GM12878 (cell line): ENCODE measurements around the gene HNRNPU. TPM values are rescaled to one million over a fixed set of nuclear protein-coding genes. Genes with fewer than 3 reads are reported as not detected.

Experiments
- BACH1 ChIP-seq: fragments of 450-650 bp; IDR thresholded peaks from 2 replicates; pipeline ENCODE4 v1.6.1; 2017; ENCODE audit warnings: mild to moderate bottlenecking, borderline replicate concordance
- BCL11A ChIP-seq: IDR thresholded peaks from 2 replicates; pipeline ENCODE4 v1.6.1; 2011; ENCODE audit warnings: low read depth, low read length
- CHD2 ChIP-seq: IDR thresholded peaks from 2 replicates; pipeline ENCODE4 v1.6.1; 2011; ENCODE audit warnings: low read depth, low read length, improper control_type of control experiment, borderline replicate concordance
- ESRRA ChIP-seq: IDR thresholded peaks from 2 replicates; pipeline ENCODE4 v1.6.1; 2012; ENCODE audit warnings: mild to moderate bottlenecking, low read length, improper control_type of control experiment
- ETV6 ChIP-seq, 2 experiments: fragments of 450-650 bp in 1 of 2; IDR thresholded peaks in 1 of 2; conservative IDR thresholded peaks in 1 of 2; 2 replicates each; pipeline ENCODE4 v1.6.1; 2014; ENCODE audit warnings: antibody characterized with exemption in 1 of 2, borderline replicate concordance in 1 of 2, low read depth in 1 of 2, mild to moderate bottlenecking in 1 of 2, moderate library complexity in 1 of 2
- GATAD2B ChIP-seq: fragments of 450-650 bp; conservative IDR thresholded peaks from 2 replicates; pipeline ENCODE4 v1.6.1; 2017; ENCODE audit warnings: low read depth, mild to moderate bottlenecking, moderate library complexity
- JUNB ChIP-seq: IDR thresholded peaks from 2 replicates; pipeline ENCODE4 v1.6.1; 2016; ENCODE audit warnings: antibody characterized with exemption, mild to moderate bottlenecking
- LARP7 ChIP-seq: fragments of 450-650 bp; IDR thresholded peaks from 2 replicates; pipeline ENCODE4 v1.6.1; 2017; ENCODE audit warnings: mild to moderate bottlenecking
- MLLT1 ChIP-seq: fragments of 450-650 bp; IDR thresholded peaks from 2 replicates; pipeline ENCODE4 v1.6.1; 2016; ENCODE audit warnings: mild to moderate bottlenecking
- MTA2 ChIP-seq: fragments of 450-650 bp; IDR thresholded peaks from 2 replicates; pipeline ENCODE4 v1.6.1; 2016; ENCODE audit warnings: low read depth, mild to moderate bottlenecking, moderate library complexity
- MXI1 ChIP-seq: fragments of 150-350 bp; IDR thresholded peaks from 2 replicates; pipeline ENCODE4 v1.6.1; 2011; ENCODE audit warnings: low read depth, mild to moderate bottlenecking, inconsistent platforms, low read length, improper control_type of control experiment
- NFYB ChIP-seq: IDR thresholded peaks from 2 replicates; pipeline ENCODE4 v1.6.1; 2011; ENCODE audit warnings: low read depth, mild to moderate bottlenecking, low read length, improper control_type of control experiment, moderate library complexity; ENCODE audit not compliant: insufficient read depth
- NRF1 ChIP-seq: conservative IDR thresholded peaks from 2 replicates; pipeline ENCODE4 v1.6.1; 2011; ENCODE audit warnings: mild to moderate bottlenecking, low read depth, low read length, improper control_type of control experiment
- PAX8 ChIP-seq: fragments of 450-650 bp; IDR thresholded peaks from 2 replicates; pipeline ENCODE4 v1.6.1; 2017; ENCODE audit warnings: mild to moderate bottlenecking, moderate library complexity
- RAD21 ChIP-seq: IDR thresholded peaks from 2 replicates; pipeline ENCODE4 v1.6.1; 2011; ENCODE audit warnings: mild to moderate bottlenecking, low read depth, low read length, moderate library complexity; ENCODE audit not compliant: insufficient read depth
- RBBP5 ChIP-seq: fragments of 200-600 bp; sonication (generic); conservative IDR thresholded peaks from 2 replicates; pipeline ENCODE4 v1.6.1; 2016
- SKIL ChIP-seq: fragments of 450-650 bp; IDR thresholded peaks from 2 replicates; pipeline ENCODE4 v1.6.1; 2017; ENCODE audit warnings: mild to moderate bottlenecking, low read depth, inconsistent platforms; ENCODE audit not compliant: poor library complexity, severe bottlenecking
- WRNIP1 ChIP-seq: IDR thresholded peaks from 2 replicates; pipeline ENCODE4 v1.6.1; 2011; ENCODE audit warnings: low read depth, low read length, improper control_type of control experiment, borderline replicate concordance
- ZBTB40 ChIP-seq: fragments of 450-650 bp; IDR thresholded peaks from 2 replicates; pipeline ENCODE4 v1.6.1; 2016; ENCODE audit warnings: mild to moderate bottlenecking, moderate library complexity, borderline replicate concordance
- ZSCAN29 ChIP-seq: fragments of 450-650 bp; IDR thresholded peaks from 2 replicates; pipeline ENCODE4 v1.6.1; 2017; ENCODE audit warnings: mild to moderate bottlenecking, moderate library complexity
- polyA plus RNA-seq, 11 experiments: library from polyadenylated mRNA; depleted of rRNA in 4 of 11; unstranded in 6 of 11; stranded (reverse) in 5 of 11; fragments of >200 nt; fragmentation: Nextera tagmentation in 4 of 11; fragmentation: Illumina TruSeq in 1 of 11; extraction: Ambion mirVana in 4 of 11; extraction: Trizol in 1 of 11; gene quantifications; 1 replicate in 1 of 11; 2 replicates in 10 of 11; pipeline versions ENCODE4 v1.2.1 to v1.2.3, GENCODE V29; 2011 to 2016; ENCODE audit warnings: inconsistent platforms in 2 of 11, missing spikeins in 2 of 11, low read depth in 1 of 11
- total RNA-seq, 4 experiments: library from RNA; depleted of rRNA in 3 of 4; stranded (reverse); fragments of >200 nt in 3 of 4; fragmentation: Illumina TruSeq in 1 of 4; extraction: Trizol in 1 of 4; gene quantifications; 2 replicates each; pipeline versions ENCODE4 v1.2.1 to v1.2.3, GENCODE V29; 2013 to 2021

The HNRNPU gene
- total and polyA plus RNA-seq, 10 of the 15 experiments (the other 5 are each of a cell fraction or from before 2014, with no cell fraction given) = 163 to 569 (median 420) TPM

- TF ChIP-seq BCL11A (peak; percentile 45; the same call in 1 of the 2 replicates), ETV6 (conservative IDR thresholded peaks at IDR 0.05 in 1 of 2, IDR thresholded peaks at IDR 0.05 in 1 of 2; ENCODE audit: borderline replicate concordance in 1 of 2, low read depth in 1 of 2) (peak in 1 of 2 experiments; percentile 55; a peak in 2 of 4 replicates), RBBP5 (no peak), LARP7 (peak; percentile 31; the same call in 1 of the 2 replicates), JUNB (peak; percentile 21; the same call in 1 of the 2 replicates), BACH1 (peak; percentile 59), SKIL (no peak), GATAD2B (peak; percentile 69; the same call in 1 of the 2 replicates), CHD2 (0 out of 2 replicates have a peak, but pooled peaks have one; percentile 42), MTA2 (peak; percentile 67), MLLT1 (peak; percentile 17; the same call in 1 of the 2 replicates), NRF1 (0 out of 2 replicates have a peak, but pooled peaks have one; percentile 35), PAX8 (peak; percentile 92), MXI1 (peak; percentile 85), ZBTB40 (peak; percentile 15; the same call in 1 of the 2 replicates), NFYB (no peak), ZSCAN29 (peak; percentile 54; the same call in 1 of the 2 replicates), WRNIP1 (0 out of 2 replicates have a peak, but pooled peaks have one; percentile 72), ESRRA (peak; percentile 92), RAD21 (0 out of 2 replicates have a peak, but pooled peaks have one; percentile 13)
Measured at GRCh38 chr1:244834543-244835275, 29.6 kb downstream of the HNRNPU start (continued).
